CD4-positive, alpha-beta T cell treated with Interleukin-4 for 1 hour (primary cell): ENCODE data around the gene TTC7B.

ENCODE experiments used
- DNase-seq, 2 donors: peaks; one replicate each; pipeline ENCODE4 v3.0.0-alpha.2; 2020 to 2022

TTC7B gene

DNA sequence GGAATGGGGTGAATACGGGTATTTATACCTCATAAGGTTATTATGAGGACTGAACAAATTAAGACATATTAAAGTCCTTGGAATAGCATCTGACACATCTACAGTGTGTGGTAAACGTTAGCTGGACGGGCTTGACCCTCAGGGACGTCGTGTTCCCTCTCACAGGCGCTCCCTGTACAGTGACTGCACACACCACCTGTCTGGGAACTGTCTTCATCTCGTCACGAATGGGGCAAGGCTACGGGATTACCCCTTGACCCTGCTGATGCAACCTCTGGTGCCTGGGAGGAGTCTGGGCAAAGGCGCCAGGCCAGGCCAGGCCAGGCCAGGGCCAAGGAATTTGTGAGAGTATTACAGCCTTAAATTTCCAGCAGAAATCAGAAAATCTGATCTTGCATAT lies 228.3 kb downstream of the TTC7B start:
- no peak for DNase-seq

DNA sequence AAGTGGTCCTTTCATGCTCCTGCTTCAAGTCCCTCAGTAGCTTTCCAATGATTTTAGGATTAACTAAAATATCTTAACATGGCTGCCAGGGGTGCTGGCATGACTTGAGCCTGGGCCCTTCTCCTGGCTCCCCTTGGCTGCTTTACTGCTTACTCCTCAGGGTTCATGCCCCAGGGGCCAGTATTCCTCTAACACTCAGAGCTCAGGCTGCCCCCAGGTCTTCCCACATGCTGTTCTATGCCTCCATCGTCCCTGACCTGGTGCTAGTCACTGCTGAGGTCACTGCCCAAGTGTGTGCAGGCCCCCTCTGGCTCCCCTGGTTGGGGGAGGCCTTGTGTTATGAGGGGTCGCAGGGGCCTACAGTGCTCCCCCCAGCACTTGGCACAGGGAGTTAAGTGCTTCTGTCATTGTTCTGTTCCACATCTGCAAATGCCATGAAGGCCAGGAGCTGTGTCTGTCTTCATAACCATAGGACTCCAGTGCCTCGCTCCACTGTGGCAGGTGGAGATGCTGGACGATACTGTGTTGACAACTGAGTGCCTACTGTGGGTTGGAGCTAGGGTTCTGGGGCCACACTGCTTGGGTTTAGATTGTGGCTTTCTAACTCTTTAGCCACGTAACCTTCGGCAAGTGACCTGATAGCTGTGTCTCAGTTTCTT lies 228.8 kb downstream of the TTC7B start:
- DNase-seq: no peak

DNA sequence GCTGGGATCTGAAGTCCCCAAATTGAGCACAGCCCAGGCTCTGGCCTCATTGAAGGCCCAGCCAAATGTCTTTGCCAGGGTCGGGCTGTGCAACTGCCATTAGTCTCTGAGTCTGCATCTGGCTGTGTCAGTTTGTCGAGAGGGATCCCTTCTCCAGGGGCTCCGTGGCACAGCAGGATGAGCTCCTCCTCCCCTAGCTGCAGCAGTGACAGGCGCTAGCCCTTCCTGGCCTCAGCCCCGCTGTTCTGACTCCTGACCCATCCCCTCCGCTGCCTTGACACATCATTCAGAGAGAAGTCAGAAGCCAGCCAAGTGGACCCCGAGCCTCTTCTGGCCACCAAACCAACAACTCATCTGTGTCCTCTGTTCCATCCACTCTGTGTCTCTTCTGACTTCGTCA lies 231.1 kb downstream of the TTC7B start:
- no peak for DNase-seq

DNA sequence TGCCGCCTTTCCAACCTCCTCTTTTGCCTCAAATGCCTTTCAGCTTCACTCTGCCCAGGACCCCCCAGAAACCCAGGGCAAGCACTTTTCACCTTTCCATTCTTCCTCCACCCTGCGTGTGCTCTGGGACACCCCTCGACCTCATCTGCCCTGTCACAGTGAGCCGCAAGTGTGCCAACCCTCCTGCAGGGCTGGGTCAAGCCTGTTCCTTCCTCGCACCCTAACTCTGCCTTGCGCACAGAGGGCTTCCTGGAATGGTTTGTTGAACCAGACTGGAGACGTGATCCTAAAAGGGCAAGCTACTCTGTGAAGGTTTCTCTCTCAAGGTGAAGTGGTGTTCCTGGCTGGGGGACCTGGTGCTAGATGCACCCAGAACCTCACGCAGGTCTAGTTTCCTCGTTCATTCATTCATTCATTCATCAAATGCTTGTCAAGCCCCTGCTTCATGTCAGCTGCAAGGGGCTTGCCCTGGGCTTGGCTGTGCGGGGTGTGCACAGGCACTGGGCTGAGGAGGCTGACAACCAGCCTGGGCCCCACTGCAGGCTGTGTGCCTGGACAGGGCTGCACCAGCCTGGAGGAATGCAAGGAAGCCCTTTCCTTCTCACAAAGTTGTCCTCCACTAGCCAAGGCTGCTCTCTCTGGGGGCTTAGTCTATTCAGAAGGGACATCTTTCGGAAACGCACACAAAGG lies 232.2 kb downstream of the TTC7B start:
- no peak for DNase-seq

DNA sequence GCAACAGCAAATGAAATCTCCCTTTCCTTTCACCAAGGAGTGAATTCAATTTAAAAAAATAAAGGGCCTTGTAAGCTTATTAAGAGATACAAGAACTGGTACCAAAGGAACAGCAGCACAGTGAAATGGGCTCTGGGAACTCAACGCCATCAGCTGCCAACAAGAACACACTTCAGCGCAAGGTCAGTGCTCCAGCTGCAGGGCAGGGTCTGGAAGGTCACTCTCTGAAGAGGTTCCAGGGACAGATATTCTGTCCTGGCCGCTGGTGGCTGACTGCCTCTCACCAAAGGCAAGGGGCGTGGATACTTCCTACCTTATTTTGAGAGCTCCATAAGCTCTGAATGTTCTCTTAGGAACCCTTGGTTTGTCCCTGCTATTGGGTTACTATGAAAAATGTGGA lies 232.8 kb downstream of the TTC7B start:
- DNase-seq: no peak

DNA sequence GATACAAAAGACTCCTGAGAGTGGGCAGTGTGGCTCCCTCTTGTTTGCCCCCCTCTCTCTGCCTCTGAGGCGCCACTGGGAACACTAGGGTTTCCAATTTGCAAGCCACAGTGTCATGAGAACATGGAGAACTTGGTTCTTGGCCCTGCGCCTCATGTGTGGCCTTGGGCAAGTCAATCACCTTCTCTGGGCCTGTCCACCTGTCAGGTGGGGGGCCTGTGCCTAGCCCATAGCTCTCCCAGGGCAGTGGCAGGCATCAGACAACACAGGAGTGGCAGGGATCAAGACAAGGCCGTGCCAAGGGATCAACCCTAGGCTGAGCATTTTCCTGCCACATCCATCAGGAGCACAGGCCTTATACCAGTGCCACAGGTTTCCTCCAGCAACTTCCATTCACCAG lies 234.1 kb downstream of the TTC7B start:
- no peak for DNase-seq

DNA sequence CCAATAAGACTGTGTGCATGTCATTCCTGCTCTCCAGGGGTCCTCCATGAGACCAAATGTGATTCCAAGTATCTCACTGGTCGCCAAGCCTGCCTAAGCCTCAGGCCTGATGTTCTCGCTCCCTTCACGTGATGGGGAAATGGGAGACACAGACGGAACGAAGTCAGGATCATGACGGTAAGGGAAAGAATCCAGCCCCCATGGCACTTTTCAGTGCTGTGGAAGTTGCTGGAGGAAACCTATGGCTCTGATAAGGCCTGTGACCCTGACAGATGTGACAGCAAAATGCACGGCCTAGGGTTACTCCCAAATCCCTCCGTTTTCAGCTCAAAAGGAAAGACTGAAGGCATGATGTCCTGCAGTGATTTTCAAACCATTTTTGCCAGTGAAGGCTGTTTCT lies 234.5 kb downstream of the TTC7B start:
- no peak for DNase-seq

DNA sequence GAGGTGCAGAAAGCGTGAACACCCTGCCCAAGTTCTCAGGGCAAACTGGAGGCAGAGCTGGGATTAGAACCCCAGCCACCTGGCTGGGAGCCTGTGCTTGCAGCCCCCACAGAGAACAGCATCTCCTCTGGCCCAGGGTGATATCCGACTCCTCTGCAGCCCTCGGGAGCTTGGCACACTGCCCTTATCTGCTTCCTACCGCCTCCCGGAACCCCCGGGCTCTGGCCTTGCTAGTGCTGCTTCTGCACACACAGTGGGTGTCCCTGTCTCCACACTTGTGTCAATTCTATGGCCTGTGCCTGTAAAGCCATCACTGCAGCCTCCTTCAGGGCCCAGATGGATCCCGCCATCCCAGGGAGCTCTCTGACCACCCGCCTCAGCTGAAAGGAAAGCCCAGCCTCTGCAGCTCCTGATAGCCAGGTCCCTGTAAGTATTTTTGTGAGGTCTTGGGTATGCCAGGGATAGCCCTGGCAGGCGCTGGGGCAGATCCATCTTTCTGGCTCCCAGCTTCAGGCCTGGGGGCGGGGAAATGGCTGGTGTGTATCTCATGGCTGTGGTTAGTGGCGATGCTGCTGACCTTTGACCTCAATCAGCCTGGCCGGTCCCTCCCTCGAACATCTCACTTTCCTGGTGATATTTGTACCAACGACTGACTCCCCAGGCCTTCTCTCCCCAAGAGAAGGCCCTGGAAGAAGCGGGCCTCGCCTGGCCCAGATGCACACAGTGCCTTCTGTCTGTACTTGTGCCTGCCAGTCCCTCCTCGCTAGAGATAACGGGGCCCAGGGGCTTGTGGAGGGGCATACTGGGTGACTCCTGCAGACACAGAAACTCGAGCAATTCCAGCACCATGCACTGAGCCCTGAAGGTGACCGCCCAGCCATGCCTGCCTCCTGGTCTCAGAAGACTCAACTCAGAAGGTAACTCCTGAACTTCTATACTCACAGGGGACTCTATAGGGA lies 235.6 kb downstream of the TTC7B start:
- no peak for DNase-seq

DNA sequence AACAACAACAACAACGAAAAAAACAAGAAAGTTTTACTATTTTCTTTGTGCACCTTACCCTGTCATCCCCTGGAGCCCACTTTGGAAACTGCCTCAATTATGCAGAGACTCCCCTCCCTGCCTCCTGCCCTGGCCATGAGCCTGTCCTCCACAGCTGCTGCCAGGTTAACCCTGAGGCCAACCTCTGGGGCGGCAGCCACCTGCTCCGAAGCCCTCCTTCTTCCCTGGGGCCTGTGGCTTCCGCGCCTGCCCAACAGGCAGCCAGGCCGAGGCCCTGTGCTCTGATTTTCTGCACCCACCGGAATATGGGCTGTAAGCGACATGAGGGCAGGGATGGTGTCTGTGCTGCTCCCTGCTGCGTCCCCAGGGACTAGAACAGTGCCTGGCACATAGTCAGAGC lies 236.4 kb downstream of the TTC7B start:
- DNase-seq: no peak

DNA sequence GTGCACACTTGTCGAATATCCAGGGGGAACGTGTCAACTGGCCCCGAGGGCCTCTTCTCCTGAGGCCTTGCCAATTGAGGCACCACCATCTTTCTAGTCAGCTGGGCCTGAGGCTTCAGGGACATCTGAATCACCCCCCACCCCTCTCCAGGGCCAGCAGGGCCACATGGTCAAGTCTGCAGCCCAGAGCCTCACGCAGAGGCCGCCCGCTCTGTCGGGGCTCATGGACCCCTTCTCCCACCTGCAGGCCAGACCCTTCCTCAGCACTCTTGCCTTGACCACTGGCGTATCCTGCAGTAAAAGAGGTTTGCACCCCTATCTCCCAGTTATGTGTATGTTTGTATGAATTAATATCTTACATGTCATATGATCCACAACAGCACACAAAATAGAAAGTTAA lies 237.1 kb downstream of the TTC7B start:
- no peak for DNase-seq

DNA sequence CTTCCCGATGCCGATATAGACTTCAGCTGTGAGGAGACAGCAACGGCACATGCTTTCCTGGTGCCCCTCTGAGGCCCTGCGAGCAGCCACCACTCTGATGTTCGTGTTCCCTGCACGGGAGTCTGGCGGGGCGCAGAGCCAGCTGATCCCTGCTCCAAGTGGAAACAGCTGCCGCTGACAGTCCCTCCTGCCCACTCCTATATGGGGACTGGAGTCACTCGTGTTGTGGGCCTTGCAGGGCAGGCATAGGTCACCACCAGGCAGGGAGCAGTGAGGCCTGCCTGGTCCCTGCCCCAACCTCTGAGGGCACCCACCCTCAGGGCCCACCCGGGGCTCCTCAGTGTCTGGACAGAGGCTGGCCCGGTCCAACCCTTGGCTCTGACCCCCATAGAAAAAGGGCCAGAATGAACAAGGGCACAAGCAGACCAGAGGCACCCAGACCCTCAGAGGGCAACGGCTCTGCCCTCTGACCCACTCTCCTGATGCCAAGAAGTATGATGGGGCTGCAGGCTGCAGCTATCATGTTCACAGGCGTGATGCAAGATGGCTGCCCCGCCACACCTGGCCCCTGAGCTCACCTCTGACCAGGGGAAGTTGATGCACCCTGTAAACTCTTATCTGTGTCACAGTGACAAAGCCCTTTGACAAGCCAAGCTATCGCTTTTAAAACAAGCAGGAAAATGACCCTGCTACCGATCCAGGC lies 237.8 kb downstream of the TTC7B start:
- DNase-seq: no peak

DNA sequence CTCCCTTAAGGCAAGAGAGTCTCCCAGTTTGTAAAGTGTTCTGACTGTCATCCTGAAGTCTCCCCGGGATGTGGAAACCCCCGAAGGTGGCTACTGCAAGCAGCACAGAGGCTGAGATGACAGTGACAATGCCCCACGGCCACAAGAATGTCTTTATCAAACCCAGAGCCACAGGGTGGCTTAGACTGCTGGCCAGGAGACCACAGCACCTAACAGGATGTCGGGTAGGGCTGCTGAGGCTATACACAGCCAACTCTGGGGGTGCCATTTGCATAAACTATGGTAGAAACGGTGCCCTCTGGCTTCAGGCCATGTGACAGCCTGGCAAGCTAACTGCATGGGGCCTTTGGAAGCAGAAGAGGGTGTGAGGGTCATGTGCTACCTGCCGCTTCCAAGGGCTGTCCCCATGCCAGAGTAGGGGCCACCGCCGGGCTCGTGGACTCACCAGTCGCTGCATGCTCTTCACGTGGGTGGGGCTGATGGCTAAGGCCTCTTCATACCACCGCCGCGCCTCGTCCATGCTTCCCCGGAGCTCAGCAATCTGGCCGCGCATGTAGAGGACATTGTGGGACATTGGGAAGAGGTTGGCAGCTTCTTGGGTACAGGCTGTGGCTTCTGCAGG lies 238.5 kb downstream of the TTC7B start:
- no peak for DNase-seq

DNA sequence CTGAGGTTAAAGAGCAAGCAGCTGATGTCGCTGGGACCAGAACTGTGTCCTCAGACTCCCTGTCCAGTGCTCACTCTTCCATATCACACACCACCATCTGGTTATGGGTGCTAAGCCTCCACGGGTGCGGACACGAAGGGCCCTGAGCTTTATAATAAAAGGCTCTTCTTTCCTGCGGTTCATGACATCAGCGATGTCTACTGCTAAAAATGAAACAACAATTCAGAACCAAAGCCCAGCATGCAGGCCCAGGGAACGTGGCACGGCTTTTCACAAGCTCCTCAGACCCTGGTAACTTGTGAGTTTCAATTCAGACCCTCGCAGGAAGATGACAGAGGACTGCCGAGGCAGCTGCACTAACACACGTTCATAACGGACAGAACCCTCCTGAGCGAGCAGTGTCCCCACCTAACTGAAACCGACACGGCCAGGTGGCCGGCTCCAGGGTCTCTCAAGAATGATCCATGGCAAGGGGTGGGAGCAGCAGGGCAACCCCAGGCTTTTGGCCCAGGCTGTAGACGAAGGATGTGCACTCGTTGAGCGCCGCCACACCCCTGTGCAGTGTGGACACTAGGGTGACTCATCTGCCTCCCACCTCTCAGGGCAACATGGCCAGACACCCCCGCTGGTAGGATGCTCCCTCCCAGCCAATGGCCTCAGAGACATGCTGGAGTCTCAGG lies 239.1 kb downstream of the TTC7B start:
- DNase-seq: no peak

DNA sequence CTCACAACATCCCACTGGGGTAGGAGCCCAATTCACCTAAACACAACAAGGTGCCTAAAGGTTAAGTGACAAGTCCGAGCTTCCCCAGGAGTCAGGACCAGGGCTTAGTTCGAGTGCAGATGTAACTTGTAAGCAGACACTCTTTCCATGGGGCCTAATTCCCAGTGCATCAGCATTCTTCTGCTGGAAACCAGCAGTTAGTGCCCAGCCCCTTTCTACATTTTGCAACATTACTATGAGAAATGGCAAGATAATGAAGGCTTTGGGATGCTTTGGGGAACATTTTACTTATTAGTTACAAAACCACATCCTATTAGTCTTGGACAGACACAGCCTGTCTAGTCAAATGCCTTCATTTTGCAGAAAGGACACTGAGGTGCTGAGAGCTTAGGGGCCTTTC lies 239.6 kb downstream of the TTC7B start:
- DNase-seq: no peak

DNA sequence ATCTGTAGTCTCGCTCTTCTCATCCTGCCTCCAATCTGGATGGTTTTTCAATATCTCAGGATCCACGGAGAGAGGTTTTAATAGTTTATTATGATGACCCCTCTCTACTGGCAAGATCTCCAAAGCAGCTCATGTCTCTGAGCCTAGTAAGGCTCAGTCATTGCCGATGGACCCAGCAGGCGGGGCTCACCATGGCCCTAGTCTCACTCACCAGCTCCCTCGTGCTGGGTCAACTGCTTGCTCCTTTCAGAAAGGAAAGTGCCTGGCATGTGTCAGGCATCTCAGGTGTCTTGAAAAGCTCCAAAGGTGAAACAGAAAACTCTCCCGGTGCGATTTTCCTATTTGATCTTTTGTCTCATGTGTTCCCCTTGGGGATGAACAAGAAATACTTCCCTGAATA lies 240.4 kb downstream of the TTC7B start:
- no peak for DNase-seq

DNA sequence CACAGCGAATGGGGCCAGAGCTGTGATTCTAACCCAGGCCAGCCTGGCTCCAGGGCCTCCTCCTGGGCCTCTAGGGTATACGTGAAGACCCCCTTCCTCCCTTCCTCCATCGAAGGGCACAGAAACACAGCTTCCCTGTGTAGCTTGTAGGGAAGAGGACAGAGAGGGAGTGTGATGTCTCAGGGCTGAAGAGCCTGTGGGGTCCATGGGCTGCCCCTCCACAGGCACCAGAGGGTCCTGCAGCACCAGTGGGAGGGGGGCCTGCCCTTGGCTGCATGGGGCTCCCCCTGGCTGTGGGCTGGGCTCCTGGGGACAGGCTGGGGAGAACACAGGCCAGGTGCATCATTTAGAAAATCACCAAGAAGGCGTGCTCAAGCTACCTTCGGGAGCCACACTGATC lies 240.9 kb downstream of the TTC7B start:
- DNase-seq: no peak

DNA sequence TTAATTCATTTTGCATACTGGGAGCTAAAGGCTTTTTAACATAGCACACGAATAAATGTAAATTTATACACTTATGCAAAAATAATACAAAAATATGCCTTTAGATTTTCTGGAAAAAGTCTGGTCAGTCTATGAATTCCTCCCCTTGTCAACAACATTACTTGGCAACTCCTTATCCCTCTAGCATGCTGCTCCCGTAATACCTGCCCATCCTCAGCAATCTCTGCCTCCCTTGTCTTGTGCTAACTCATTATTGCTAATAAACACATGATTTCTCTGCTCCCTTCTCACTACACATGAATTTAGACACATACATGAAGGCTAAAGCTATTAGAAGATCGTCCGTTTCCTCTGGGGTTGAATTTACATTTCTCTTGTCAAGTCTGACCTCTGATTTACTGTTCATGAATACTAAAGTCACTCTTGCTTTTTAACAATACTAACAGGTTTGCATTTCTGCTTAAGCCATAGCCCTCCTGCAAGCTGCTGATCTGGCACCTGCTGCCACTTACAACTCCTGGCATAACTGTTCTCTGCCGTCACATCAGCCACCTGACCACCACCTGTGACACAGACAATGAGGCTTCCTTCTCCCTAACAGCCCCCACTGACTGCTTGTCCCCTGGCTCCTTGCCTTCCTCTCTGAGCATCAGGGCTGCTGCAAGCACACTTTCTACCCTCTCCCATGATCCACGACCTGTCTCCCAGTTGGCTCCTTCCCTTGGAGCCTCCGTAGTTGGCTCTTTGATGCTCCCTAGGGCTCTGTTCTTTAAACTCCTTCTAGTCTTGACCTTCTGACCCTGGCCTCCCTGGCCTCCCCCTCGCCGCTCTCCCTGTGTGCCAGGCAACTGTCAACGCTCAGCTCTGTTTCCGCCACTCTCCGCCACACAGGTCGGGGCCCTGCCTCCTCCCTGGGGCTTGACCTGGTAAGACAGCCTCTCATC lies 241.8 kb downstream of the TTC7B start:
- DNase-seq: no peak

DNA sequence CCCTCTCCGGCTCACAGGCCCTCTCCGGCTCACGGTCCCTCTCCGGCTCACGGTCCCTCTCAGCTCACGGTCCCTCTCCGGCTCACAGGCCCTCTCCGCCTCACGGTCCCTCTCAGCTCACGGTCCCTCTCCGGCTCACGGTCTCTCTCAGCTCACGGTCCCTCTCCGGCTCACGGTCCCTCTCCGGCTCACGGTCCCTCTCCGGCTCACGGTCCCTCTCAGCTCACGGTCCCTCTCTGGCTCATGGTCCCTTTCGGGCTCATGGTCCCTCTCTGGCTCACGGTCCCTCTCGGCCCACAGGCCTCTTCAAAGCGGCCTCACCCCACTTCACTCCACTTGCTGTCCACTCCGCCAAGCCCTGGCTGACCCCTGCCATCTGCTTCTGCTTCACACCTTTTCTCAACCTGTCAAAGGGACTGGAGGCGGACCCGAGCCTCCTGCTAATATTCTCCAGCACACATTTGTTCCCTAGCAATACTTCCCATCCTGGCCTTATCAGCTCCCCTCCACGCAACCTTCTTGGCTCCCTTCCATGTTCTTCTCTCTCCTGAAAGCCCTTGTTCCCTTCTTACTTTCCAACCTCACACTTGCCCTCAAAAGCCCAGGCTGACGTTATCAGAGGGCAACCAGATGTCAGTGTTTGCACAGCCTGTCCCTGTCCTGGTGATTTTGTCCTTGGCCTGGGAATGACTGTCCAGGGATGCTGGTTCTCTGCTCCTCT lies 242.7 kb downstream of the TTC7B start:
- no peak for DNase-seq

DNA sequence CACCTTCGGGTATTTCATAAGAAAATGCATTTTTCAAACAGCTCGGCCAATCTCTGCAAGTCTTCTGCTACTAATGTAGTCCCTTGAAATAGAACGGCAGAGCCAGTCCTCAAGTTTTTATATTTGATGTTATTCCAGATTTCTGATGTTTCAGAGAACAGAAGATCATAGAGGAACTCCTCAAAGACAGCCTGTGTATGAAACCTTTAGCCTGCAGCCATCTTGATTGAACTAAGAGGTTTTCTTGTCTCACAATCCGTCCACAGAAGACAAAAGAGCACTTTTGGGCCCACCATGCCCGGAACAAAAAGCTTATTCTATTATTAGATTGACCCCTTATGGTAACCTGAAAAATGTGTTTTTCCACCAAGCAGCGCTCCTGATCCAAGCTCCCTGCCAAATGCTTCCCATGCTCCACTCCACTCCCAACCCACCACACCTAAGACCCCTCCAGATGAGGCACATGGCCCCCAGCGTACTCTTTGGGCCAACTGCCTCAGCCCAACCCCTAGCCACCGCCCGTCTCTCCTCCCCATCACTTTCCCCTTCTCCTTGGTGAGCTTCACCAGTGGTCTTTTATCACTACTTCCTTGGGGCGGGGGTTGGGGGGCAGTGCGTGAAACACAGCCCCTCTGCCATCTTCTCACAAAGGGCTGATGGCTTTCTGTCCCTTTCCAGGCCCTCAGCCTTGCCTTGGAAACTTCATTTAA lies 243.6 kb downstream of the TTC7B start:
- DNase-seq: no peak
